ENCODE data around the gene ADAMTS18.

DNA sequence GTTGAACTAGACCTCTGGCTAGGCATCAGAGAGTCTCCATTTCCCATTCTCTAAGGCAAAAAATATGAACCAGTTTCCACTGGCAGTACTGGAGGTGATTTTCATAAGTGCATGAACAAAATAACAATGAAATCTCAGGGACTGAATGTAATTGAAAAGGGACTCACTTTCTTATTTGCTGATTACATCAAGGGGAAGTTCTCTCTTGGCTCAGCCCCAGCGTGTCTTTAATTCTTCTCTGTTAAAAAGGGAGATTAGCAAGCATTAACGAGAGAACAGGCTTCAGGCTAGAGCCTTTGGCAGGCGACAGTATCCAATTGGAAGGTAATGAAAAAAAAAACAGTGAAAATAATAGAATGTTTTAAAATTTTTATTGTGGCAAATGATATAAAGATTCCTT is 34.0 kb upstream of the ADAMTS18 start:
- TF ChIP-seq RAD21 (IDR thresholded peaks at IDR 0.05) (no peak), TAF1 (conservative IDR thresholded peaks at IDR 0.05) (no peak), GABPA (IDR thresholded peaks at IDR 0.05 in 1 of 2, conservative IDR thresholded peaks at IDR 0.05 in 1 of 2) (no peak)
- TF ChIP-seq, protein P1, sequence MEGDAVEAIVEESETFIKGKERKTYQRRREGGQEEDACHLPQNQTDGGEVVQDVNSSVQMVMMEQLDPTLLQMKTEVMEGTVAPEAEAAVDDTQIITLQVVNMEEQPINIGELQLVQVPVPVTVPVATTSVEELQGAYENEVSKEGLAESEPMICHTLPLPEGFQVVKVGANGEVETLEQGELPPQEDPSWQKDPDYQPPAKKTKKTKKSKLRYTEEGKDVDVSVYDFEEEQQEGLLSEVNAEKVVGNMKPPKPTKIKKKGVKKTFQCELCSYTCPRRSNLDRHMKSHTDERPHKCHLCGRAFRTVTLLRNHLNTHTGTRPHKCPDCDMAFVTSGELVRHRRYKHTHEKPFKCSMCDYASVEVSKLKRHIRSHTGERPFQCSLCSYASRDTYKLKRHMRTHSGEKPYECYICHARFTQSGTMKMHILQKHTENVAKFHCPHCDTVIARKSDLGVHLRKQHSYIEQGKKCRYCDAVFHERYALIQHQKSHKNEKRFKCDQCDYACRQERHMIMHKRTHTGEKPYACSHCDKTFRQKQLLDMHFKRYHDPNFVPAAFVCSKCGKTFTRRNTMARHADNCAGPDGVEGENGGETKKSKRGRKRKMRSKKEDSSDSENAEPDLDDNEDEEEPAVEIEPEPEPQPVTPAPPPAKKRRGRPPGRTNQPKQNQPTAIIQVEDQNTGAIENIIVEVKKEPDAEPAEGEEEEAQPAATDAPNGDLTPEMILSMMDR (IDR thresholded peaks at IDR 0.05; ENCODE audit: low read depth, low read length, missing input control), result no peak

Measured in liver (tissue), 3 donors.